Measurements from ENCODE around the gene CUL3. TPM values are rescaled to one million over a fixed set of nuclear protein-coding genes. Genes with fewer than 3 reads are reported as not detected.

CUL3 gene
- total and polyA plus RNA-seq, 2 of the 8 experiments (the other 6 are each of a cell fraction or from before 2014, with no cell fraction given), result 28.5 to 113 TPM

- ChIA-PET POLR2A (ENCODE audit: partially characterized antibody) (no interaction called here), CTCF (ENCODE audit: partially characterized antibody) (interaction anchor here (0.7 kb wide), 1 partner anchor 174 kb away, joined by 3 read pairs; no protein-coding TSS in a partner anchor)
- no peak overlapping the region for H3K4me2 ChIP-seq (ENCODE audit: insufficient read depth in 1 of 2, low read depth in 2 of 2, low read length in 2 of 2)
- no peak overlapping the region for H3K56ac ChIP-seq (replicated peaks; ENCODE audit: insufficient read length, low read depth, low read length)
- no peak overlapping the region for H2AFZ ChIP-seq (ENCODE audit: low read length)
- H3K4ac ChIP-seq (replicated peaks; ENCODE audit: insufficient read length, low read depth, low read length), result no peak overlapping the region
- H4K91ac ChIP-seq (replicated peaks; ENCODE audit: insufficient read length, low read length), result no peak overlapping the region
- no peak overlapping the region for H3K9ac ChIP-seq (replicated peaks in 1 of 4; ENCODE audit: extremely low read depth in 1 of 4, low read depth in 3 of 4, low read length in 3 of 4)
- no peaks in the 10 kb centered on the region for H3K79me1 ChIP-seq (ENCODE audit: low read depth, low read length)
- H4K5ac ChIP-seq (ENCODE audit: insufficient read length, low read depth, low read length), result no peak overlapping the region
- no peaks in the 10 kb centered on the region for H3K4me1 ChIP-seq (replicated peaks in 1 of 4; ENCODE audit: control insufficient read depth in 3 of 4, insufficient read depth in 4 of 4, low read length in 3 of 4)
- no peak overlapping the region for H2BK12ac ChIP-seq (ENCODE audit: low read depth, low read length)
- no peaks in the 10 kb centered on the region for H3K23me2 ChIP-seq (ENCODE audit: low read depth, low read length)
- TF ChIP-seq RFX5 (IDR thresholded peaks at IDR 0.05; ENCODE audit: borderline replicate concordance, low read depth, low read length), result no peak
- no peak for TF ChIP-seq TEAD4 (IDR thresholded peaks at IDR 0.05; ENCODE audit: low read depth, low read length)
- no peak for TF ChIP-seq FOSL1 (IDR thresholded peaks at IDR 0.05; ENCODE audit: insufficient read depth, low read depth, low read length)
- TF ChIP-seq SIX5 (IDR thresholded peaks at IDR 0.05; ENCODE audit: low read depth, low read length), result no peak
- no peak for TF ChIP-seq JUND (IDR thresholded peaks at IDR 0.05; ENCODE audit: low read length)
- no peak overlapping the region for H2BK120ac ChIP-seq (replicated peaks; ENCODE audit: low read depth, low read length)
- H3K79me2 ChIP-seq (ENCODE audit: control insufficient read depth in 1 of 2, insufficient read depth in 2 of 2, low read length in 2 of 2), result peaks cover 0 to 42% of the 10 kb centered on the region in 2 experiments; a peak in 2 of 4 replicates
- no peak overlapping the region for H2BK15ac ChIP-seq (ENCODE audit: low read length)
- no peak overlapping the region for H3K14ac ChIP-seq (ENCODE audit: insufficient read length)
- no peak overlapping the region for H3K27ac ChIP-seq (ENCODE audit: low read depth, low read length)
- H2AK5ac ChIP-seq (ENCODE audit: low read depth, low read length), result no peak overlapping the region
- no peaks in the 10 kb centered on the region for H3K27me3 ChIP-seq (replicated peaks in 1 of 4; ENCODE audit: control insufficient read depth in 3 of 4, extremely low read depth in 1 of 4, insufficient read depth in 3 of 4, low read length in 3 of 4)
- 87% methylated on average over 3 of the region's 3 CpGs; no CpG with 5 or more reads in 1 of the 2 experiments for WGBS, 2 experiments (ENCODE audit: extremely low coverage in 1 of 2, insufficient coverage in 1 of 2, insufficient read length in 1 of 2, insufficient replicate concordance in 2 of 2, low coverage in 1 of 2, low lambda C conversion rate in 2 of 2, missing lambda C conversion rate in 1 of 2)
- peaks cover 0 to 9% (median 0%) of the 10 kb centered on the region in 4 experiments; a peak in 2 of 8 replicates for H3K36me3 ChIP-seq (ENCODE audit: control insufficient read depth in 2 of 4, insufficient read depth in 4 of 4, low read length in 3 of 4)
- H3K4me3 ChIP-seq (ENCODE audit: extremely low read depth in 1 of 4, insufficient read depth in 2 of 4, low read depth in 3 of 4, low read length in 4 of 4), result no peak overlapping the region
- no peaks in the 10 kb centered on the region for H3K9me3 ChIP-seq (ENCODE audit: insufficient read depth in 2 of 2, low read depth in 1 of 2, low read length in 1 of 2)
- no peak overlapping the region for H3K23ac ChIP-seq (ENCODE audit: insufficient read length)
- no peak overlapping the region for H2BK5ac ChIP-seq (ENCODE audit: low read depth, low read length)
- FAIRE-seq (no peak), DNase-seq (ENCODE audit: low read depth in 1 of 2, low spot score in 2 of 2) (no peak)
- no peak overlapping the region for H4K8ac ChIP-seq (ENCODE audit: extremely low read depth, insufficient read depth, low read length)
- no peak overlapping the region for H2BK20ac ChIP-seq (ENCODE audit: low read length)
- H4K20me1 ChIP-seq (replicated peaks in 1 of 2; ENCODE audit: control insufficient read depth in 1 of 2, insufficient read depth in 2 of 2, low read length in 2 of 2), result peaks cover 0 to 2% of the 10 kb centered on the region in 2 experiments
- no peak overlapping the region for H3K18ac ChIP-seq (ENCODE audit: extremely low read depth, low read length)
These were observed 71.2 kb downstream of the CUL3 start for GRCh38 chr2:224513991-224514390.

All from H1 (cell line).